GM23248 (cell line): ENCODE results near the gene DDX39B. TPM values are rescaled to one million over a fixed set of nuclear protein-coding genes. Genes with fewer than 3 reads are reported as not detected.

ENCODE experiments used
- DNase-seq: peaks from one replicate; pipeline ENCODE4 v3.0.0-alpha.2; 2015
- H2AFZ ChIP-seq: fragments of 200-600 bp; sonication (generic); 2 replicates; pipeline ENCODE4 v1.6.1; 2016; ENCODE audit warnings: antibody characterized with exemption
- H3F3A ChIP-seq: fragments of 200-600 bp; sonication (generic); 2 replicates; pipeline ENCODE4 v1.6.1; 2016; ENCODE audit warnings: mild to moderate bottlenecking, antibody characterized with exemption, mixed run types; ENCODE audit not compliant: insufficient read depth
- H3K27ac ChIP-seq: fragments of 200-600 bp; sonication (generic); 2 replicates; pipeline ENCODE4 v1.5.1; 2016; ENCODE audit warnings: mild to moderate bottlenecking
- H3K27me3 ChIP-seq: fragments of 200-600 bp; sonication (generic); replicated peaks from 2 replicates; pipeline ENCODE4 v1.6.1; 2016; ENCODE audit warnings: mild to moderate bottlenecking; ENCODE audit not compliant: insufficient read depth
- H3K36me3 ChIP-seq: fragments of 200-600 bp; sonication (generic); 2 replicates; pipeline ENCODE4 v1.6.1; 2016; ENCODE audit warnings: low read depth, mild to moderate bottlenecking
- H3K4me1 ChIP-seq: fragments of 200-600 bp; sonication (generic); 2 replicates; pipeline ENCODE4 v1.6.1; 2016; ENCODE audit warnings: mild to moderate bottlenecking; ENCODE audit not compliant: insufficient read depth
- H3K4me2 ChIP-seq: fragments of 200-600 bp; sonication (generic); one replicate; pipeline ENCODE4 v1.6.1; 2016; ENCODE audit warnings: mild to moderate bottlenecking; ENCODE audit not compliant: unreplicated experiment
- H3K4me3 ChIP-seq: fragments of 200-600 bp; sonication (generic); 2 replicates; pipeline ENCODE4 v1.5.1; 2016; ENCODE audit warnings: mild to moderate bottlenecking
- H3K79me2 ChIP-seq: fragments of 200-600 bp; sonication (generic); 2 replicates; pipeline ENCODE4 v1.6.1; 2016; ENCODE audit warnings: mild to moderate bottlenecking; ENCODE audit not compliant: insufficient read depth
- H3K9ac ChIP-seq: fragments of 200-600 bp; sonication (generic); 2 replicates; pipeline ENCODE4 v1.6.1; 2016; ENCODE audit warnings: mild to moderate bottlenecking
- H3K9me2 ChIP-seq: fragments of 200-600 bp; sonication (generic); 2 replicates; pipeline ENCODE4 v1.6.1; 2016; ENCODE audit warnings: mixed run types, mild to moderate bottlenecking, moderate library complexity; ENCODE audit not compliant: insufficient read depth
- H3K9me3 ChIP-seq: fragments of 200-600 bp; sonication (generic); one replicate; pipeline ENCODE4 v1.6.1; 2017; ENCODE audit warnings: low read depth
- H4K20me1 ChIP-seq: fragments of 200-600 bp; sonication (generic); 2 replicates; pipeline ENCODE4 v1.6.0; 2016; ENCODE audit not compliant: insufficient read depth
- EZH2 ChIP-seq: fragments of 200-600 bp; sonication (generic); IDR thresholded peaks from 2 replicates; pipeline ENCODE4 v1.6.1; 2018; ENCODE audit warnings: antibody characterized with exemption, mild to moderate bottlenecking; ENCODE audit not compliant: insufficient read depth, poor library complexity, severe bottlenecking
- EZH2phosphoT487 ChIP-seq: fragments of 200-600 bp; sonication (generic); IDR thresholded peaks from 2 replicates; pipeline ENCODE4 v1.6.1; 2018; ENCODE audit warnings: antibody characterized with exemption, moderate library complexity, mild to moderate bottlenecking, low read depth; ENCODE audit not compliant: insufficient read depth
- WGBS, 2 experiments: methylation state at CpG; one replicate each; pipeline ENCODE4 v1.1.6; 2015 to 2017; ENCODE audit warnings: low lambda C conversion rate in 2 of 2, low coverage in 1 of 2; ENCODE audit errors: missing lambda C conversion rate in 2 of 2; 5-methylcytosine and 5-hydroxymethylcytosine counted together
- in situ Hi-C: fragments of 300-500 bp; cut with MboI; formaldehyde crosslinking; loops from 2 replicates; pipeline ENCODE4 v1.15.0; 2020
- polyA plus RNA-seq: library from polyadenylated mRNA; unstranded; fragments of >200 nt; fragmentation: Nextera tagmentation; extraction: Ambion mirVana; gene quantifications from 2 replicates; pipeline ENCODE4 v1.2.1, GENCODE V29; 2016
- total RNA-seq: library from RNA; depleted of rRNA; stranded (reverse); fragments of >200 nt; shearing (Covaris generic); gene quantifications from 2 replicates; pipeline ENCODE4 v1.2.3, GENCODE V29; 2014

DDX39B gene
- total and polyA plus RNA-seq, 2 experiments from 2014 or later, result 197 to 415 TPM

DNA sequence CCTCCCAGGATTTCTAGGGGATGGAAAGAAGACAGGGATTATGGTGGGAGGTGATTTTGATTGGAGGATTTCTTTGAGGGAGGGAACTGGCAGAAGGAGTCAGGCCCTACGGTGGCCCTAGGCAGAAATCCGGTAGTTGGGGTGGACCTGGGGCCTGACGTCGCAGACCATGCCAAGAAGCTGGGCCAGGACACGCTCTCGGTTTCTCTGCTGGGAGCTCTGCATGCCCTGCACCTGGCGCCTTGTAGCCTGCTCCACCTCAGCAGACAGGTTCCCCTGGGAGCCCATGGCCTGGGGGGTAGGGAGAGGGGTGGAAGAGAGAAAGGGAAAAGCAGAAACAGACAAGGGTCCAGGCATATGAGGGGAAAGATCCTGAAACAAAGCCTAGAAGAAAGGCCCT lies 3.5 kb upstream of the DDX39B start:
- TF ChIP-seq EZH2, result no peak
- TF ChIP-seq EZH2phosphoT487, result no peak

DNA sequence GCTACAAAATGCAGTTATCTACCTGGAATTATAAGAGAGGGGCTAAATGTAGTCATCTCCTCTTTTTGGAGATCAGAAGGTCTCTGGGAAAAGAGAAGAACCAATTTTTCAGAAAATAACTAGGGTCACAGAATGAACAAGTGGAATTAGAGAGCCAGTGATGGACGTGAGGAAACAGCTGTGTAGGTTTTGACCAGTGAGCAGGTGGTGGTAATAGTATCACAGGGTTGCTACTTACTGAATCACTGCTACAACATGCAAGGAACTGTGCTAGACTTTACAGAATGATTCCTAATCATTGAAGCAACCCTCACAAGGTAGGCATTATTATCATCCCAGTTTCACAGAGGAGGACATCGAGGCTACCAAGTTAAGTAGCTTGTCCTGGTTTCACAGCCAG lies 2.9 kb upstream of the DDX39B start:
- Histone ChIP-seq H3K79me2 (peaks cover 59% of the 10 kb centered on the region), H3K9ac (no peak overlapping the region), H2AFZ (no peak overlapping the region), H4K20me1 (peaks cover 13% of the 10 kb centered on the region; the same call in 1 of the 2 replicates), H3K4me1 (peaks cover 16% of the 10 kb centered on the region), H3K9me2 (no peaks in the 10 kb centered on the region), H3K4me3 (no peak overlapping the region), H3K27me3 (no peaks in the 10 kb centered on the region), H3K27ac (no peak overlapping the region), H3K4me2 (no peak overlapping the region), H3F3A (peaks cover 4% of the 10 kb centered on the region; the same call in 1 of the 2 replicates), H3K9me3 (no peaks in the 10 kb centered on the region), H3K36me3 (peaks cover 13% of the 10 kb centered on the region)
- WGBS, 2 experiments, result 44 to 56% methylated on average over 2 of the region's 2 CpGs
- DNase-seq, result no peak
- TF ChIP-seq EZH2, result no peak
- TF ChIP-seq EZH2phosphoT487, result no peak
- in situ Hi-C loops, result loop anchor here (5.0 kb wide), 1 partner anchor 58 kb away; no protein-coding TSS in a partner anchor

More for the DNA sequence above, 3.5 kb upstream of the DDX39B start:
- Histone ChIP-seq H3K9me2 (no peaks in the 10 kb centered on the region), H3K9ac (no peak overlapping the region), H2AFZ (no peak overlapping the region), H3K27me3 (no peaks in the 10 kb centered on the region), H3F3A (peaks cover 4% of the 10 kb centered on the region; the same call in 1 of the 2 replicates), H3K4me3 (no peak overlapping the region), H3K9me3 (no peaks in the 10 kb centered on the region), H3K4me1 (peaks cover 10% of the 10 kb centered on the region; the same call in 1 of the 2 replicates), H4K20me1 (peaks cover 6% of the 10 kb centered on the region; the same call in 1 of the 2 replicates), H3K79me2 (peaks cover 59% of the 10 kb centered on the region), H3K36me3 (peaks cover 7% of the 10 kb centered on the region; the same call in 1 of the 2 replicates), H3K27ac (no peak overlapping the region), H3K4me2 (no peak overlapping the region)
- in situ Hi-C loops, result no loop called here
- WGBS, 2 experiments, result 38 to 40% methylated on average over 7 of the region's 7 CpGs
- no peak for DNase-seq

DNA sequence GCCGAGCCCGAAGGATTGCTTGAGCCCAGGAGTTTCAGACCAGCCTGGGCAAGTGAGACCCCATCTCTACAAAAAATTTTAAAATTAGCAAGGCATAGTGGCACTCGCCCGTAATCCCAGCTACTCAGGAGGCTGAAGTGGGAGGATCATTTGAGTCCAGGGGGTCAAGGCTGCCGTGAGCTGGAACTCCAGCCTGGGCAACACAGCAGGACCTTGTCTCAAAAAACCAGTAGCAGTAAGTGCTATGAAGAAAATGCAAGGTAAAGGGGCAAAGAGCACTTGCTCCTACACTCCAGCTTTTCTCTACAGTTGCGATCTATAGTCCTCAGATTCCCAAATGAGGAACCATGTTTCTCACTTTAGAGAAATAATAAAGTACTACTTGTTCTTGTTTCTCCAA lies 1.8 kb upstream of the DDX39B start:
- no peak for TF ChIP-seq EZH2
- TF ChIP-seq EZH2phosphoT487, result no peak
- Histone ChIP-seq H3K36me3 (peaks cover 18% of the 10 kb centered on the region), H3K9ac (no peak overlapping the region), H3K4me2 (no peak overlapping the region), H3K9me2 (no peaks in the 10 kb centered on the region), H3K27me3 (no peaks in the 10 kb centered on the region), H3K4me1 (peaks cover 25% of the 10 kb centered on the region), H3F3A (peaks cover 14% of the 10 kb centered on the region; the same call in 1 of the 2 replicates), H3K79me2 (peaks cover 59% of the 10 kb centered on the region), H3K9me3 (no peaks in the 10 kb centered on the region), H3K4me3 (no peak overlapping the region), H4K20me1 (peaks cover 21% of the 10 kb centered on the region), H2AFZ (no peak overlapping the region), H3K27ac (no peak overlapping the region)
- DNase-seq, result no peak
- in situ Hi-C loops, result loop anchor here (5.0 kb wide), 1 partner anchor 59 kb away; no protein-coding TSS in a partner anchor
- WGBS, 2 experiments, result 90% methylated on average over 6 of the region's 6 CpGs

DNA sequence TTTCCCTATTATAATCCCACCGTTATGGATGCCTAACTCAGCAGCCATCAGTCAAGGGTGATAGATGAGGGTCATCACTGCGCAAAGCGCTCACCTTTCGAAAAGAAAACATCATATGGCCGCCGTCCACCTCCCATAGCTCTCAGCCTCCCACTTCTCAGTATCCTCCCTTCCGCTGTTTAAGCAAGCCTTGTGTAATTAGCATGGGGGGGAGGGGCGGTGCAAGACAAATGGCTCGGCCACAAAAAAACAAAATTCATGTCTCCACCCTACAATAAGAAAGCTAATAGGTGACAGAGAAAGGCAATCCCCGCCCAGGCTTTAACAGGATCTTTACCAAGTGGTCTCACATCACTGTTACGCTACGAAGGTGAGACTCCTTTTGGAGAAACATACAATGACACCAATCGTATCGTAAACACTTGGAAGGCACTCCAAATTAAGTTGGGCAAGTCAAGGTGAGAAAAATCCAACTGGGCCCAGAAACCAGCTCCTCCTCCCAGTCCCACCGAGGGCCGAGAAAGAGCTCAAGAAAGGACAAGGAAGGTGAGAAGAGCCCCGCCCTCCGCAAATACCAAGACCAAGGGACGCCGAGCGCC lies 645 bp downstream of the DDX39B start:
- WGBS, 2 experiments, result 1% methylated on average over 21 of the region's 21 CpGs
- H3K27me3 ChIP-seq, result no peaks in the 10 kb centered on the region
- peaks cover 71% of the 10 kb centered on the region for H3K79me2 ChIP-seq
- H3K9ac ChIP-seq, result peak overlapping the region; percentile 98
- H3K4me2 ChIP-seq, result peak overlapping the region; percentile 91
- H4K20me1 ChIP-seq, result peaks cover 27% of the 10 kb centered on the region
- peaks cover 19% of the 10 kb centered on the region for H3K4me1 ChIP-seq
- peak overlapping the region; percentile 96 for H3K27ac ChIP-seq
- in situ Hi-C loops, result loop anchor here (5.0 kb wide), 1 partner anchor 61 kb away; no protein-coding TSS in a partner anchor
- DNase-seq, result peak; percentile 81
- H3K36me3 ChIP-seq, result peaks cover 39% of the 10 kb centered on the region
- TF ChIP-seq EZH2 (no peak), EZH2phosphoT487 (no peak)
- no peaks in the 10 kb centered on the region for H3K9me3 ChIP-seq
- H2AFZ ChIP-seq, result peak overlapping the region; percentile 83
- H3F3A ChIP-seq, result peaks cover 18% of the 10 kb centered on the region
- peak overlapping the region; percentile 96 for H3K4me3 ChIP-seq
- H3K9me2 ChIP-seq, result no peaks in the 10 kb centered on the region
